CD4-positive, alpha-beta memory T cell (primary cell): ENCODE measurements around the gene PCGF6. TPM values are rescaled to one million over a fixed set of nuclear protein-coding genes. Genes with fewer than 3 reads are reported as not detected.
A peak's percentile ranks its signal among the peaks of the same experiment; 100 is the strongest.

Source experiments
- CTCF ChIA-PET: fragments of 350-600 bp; sonication (Branson Sonifier 250); formaldehyde crosslinking; loops from one replicate; lab custom pipeline; 2021; ENCODE audit warnings: inconsistent platforms; ENCODE audit not compliant: partially characterized antibody; lab: Charles Lee
- POLR2A ChIA-PET: fragments of 350-600 bp; sonication (Branson Sonifier 250); formaldehyde crosslinking; loops from one replicate; lab custom pipeline; 2021; ENCODE audit not compliant: partially characterized antibody; lab: Charles Lee
- DNase-seq, 5 donors: peaks; one replicate each; pipeline versions ENCODE4 v3.0.0 to v3.0.0-alpha.2; 2020 to 2022; ENCODE audit warnings: mixed read lengths in 1 of 5
- H3K27ac ChIP-seq: one replicate; pipeline ENCODE4 v1.7.0; 2013; ENCODE audit warnings: low read depth, low read length
- H3K27me3 ChIP-seq: 2 replicates; pipeline ENCODE4 v1.7.0; 2013; ENCODE audit warnings: mild to moderate bottlenecking, low read length, moderate library complexity; ENCODE audit not compliant: insufficient read depth
- H3K36me3 ChIP-seq: 2 replicates; pipeline ENCODE4 v1.7.0; 2013; ENCODE audit warnings: mild to moderate bottlenecking, low read length, moderate library complexity; ENCODE audit not compliant: insufficient read depth
- H3K4me1 ChIP-seq: 2 replicates; pipeline ENCODE4 v1.7.0; 2013; ENCODE audit warnings: mild to moderate bottlenecking, low read length, moderate library complexity; ENCODE audit not compliant: insufficient read depth
- H3K4me3 ChIP-seq, 2 donors: one replicate each; pipeline ENCODE4 v1.7.0; 2013; ENCODE audit warnings: low read length in 2 of 2, mild to moderate bottlenecking in 1 of 2
- H3K9me3 ChIP-seq, 2 donors: one replicate each; pipeline ENCODE4 v1.7.0; 2013; ENCODE audit warnings: low read length in 2 of 2, control low read depth in 1 of 2; ENCODE audit not compliant: control insufficient read depth in 1 of 2
- H3K27ac Mint-ChIP-seq, 7 donors: one replicate each; pipeline ENCODE4 v1.8.0; 2020 to 2021; ENCODE audit warnings: mixed read lengths in 7 of 7, mild to moderate bottlenecking in 6 of 7, inconsistent platforms in 3 of 7, moderate library complexity in 3 of 7
- H3K27me3 Mint-ChIP-seq, 2 donors: one replicate each; pipeline ENCODE4 v1.8.0; 2020 to 2021; ENCODE audit warnings: mixed read lengths in 2 of 2
- H3K36me3 Mint-ChIP-seq, 2 donors: one replicate each; pipeline ENCODE4 v1.8.0; 2020 to 2021; ENCODE audit warnings: mixed read lengths in 2 of 2, inconsistent platforms in 1 of 2, mild to moderate bottlenecking in 1 of 2
- H3K4me1 Mint-ChIP-seq, 4 donors: one replicate each; pipeline ENCODE4 v1.8.0; 2020 to 2021; ENCODE audit warnings: mixed read lengths in 4 of 4, mild to moderate bottlenecking in 1 of 4
- H3K4me3 Mint-ChIP-seq, 8 donors: one replicate each; pipeline ENCODE4 v1.8.0; 2020 to 2021; ENCODE audit warnings: mixed read lengths in 8 of 8, mild to moderate bottlenecking in 7 of 8, moderate library complexity in 6 of 8, inconsistent platforms in 3 of 8
- H3K9me3 Mint-ChIP-seq, 8 donors: one replicate each; pipeline ENCODE4 v1.8.0; 2020 to 2021; ENCODE audit warnings: mixed read lengths in 8 of 8, mild to moderate bottlenecking in 5 of 8, inconsistent platforms in 3 of 8, moderate library complexity in 1 of 8
- intact Hi-C: fragments of 100-400 bp; cut with micrococcal nuclease; formaldehyde crosslinking; loops from one replicate; pipeline ENCODE4 v1.15.1; 2023
- polyA plus RNA-seq, 2 donors: library from polyadenylated mRNA; unstranded; fragments of 300-500 nt; fragmentation: Illumina TruSeq; gene quantifications; one replicate each; pipeline ENCODE4 v1.2.3, GENCODE V29; 2021
- total RNA-seq, 2 experiments: library from RNA; stranded (reverse); gene quantifications; one replicate each; pipeline ENCODE4 v1.2.3, GENCODE V29; 2021

Gene PCGF6
- total and polyA plus RNA-seq, 4 experiments from 2014 or later: 6.4 to 11.2 (median 8.8) TPM

DNA sequence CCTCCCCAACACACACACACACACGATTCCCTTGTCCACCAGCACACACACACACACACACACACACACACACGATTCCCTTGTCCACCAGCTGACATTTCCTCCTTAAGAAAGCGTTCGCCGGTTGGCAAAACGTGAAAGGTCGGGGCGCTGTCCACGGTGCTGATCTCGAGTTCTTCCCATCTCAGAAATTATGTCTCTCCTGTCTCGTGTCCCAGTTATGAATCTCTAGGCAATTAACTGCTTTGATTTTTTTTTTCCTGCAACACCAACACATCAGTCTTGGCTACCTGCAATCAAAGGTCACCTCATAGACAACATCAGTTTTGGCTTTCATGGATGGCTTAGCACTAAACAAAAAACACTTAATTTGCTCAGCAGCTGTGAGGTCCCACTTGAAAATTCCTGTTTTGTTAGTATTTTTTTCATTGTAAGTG lies 72.1 kb downstream of the PCGF6 start:
- intact Hi-C loops: no loop called here

GRCh38 chr10:103278537-103278823 lies 72.5 kb downstream of the PCGF6 start:
- ChIA-PET CTCF (no interaction called here), POLR2A (no interaction called here)
- peaks cover 21 to 50% of the 10 kb centered on the region in 2 donors for H3K27me3 Mint-ChIP-seq
- peak overlapping the region in 4 of 8 donors; percentile 61 to 80 (median 67) for H3K4me3 Mint-ChIP-seq
- H3K4me3 ChIP-seq: no peak overlapping the region
- H3K27ac ChIP-seq: no peak overlapping the region
- H3K4me1 Mint-ChIP-seq: peaks cover 3 to 21% (median 6%) of the 10 kb centered on the region in 4 donors
- no peaks in the 10 kb centered on the region for H3K36me3 ChIP-seq
- H3K27ac Mint-ChIP-seq: no peak overlapping the region
- no peaks in the 10 kb centered on the region for H3K9me3 ChIP-seq
- H3K9me3 Mint-ChIP-seq: peaks cover 0 to 10% (median 7%) of the 10 kb centered on the region in 8 donors
- H3K27me3 ChIP-seq: peaks cover 37% of the 10 kb centered on the region
- intact Hi-C loops: no loop called here
- H3K36me3 Mint-ChIP-seq: peaks cover 0 to 9% of the 10 kb centered on the region in 2 donors
- peaks cover 22% of the 10 kb centered on the region for H3K4me1 ChIP-seq
- no peak for DNase-seq

More for the DNA sequence above, 72.1 kb downstream of the PCGF6 start:
- peak overlapping the region; percentile 29 to 80 (median 64) for H3K4me3 Mint-ChIP-seq
- peak in 4 of 5 donors; percentile 20 to 33 (median 26) for DNase-seq
- H3K27me3 ChIP-seq: peaks cover 37% of the 10 kb centered on the region
- no peaks in the 10 kb centered on the region for H3K9me3 ChIP-seq
- H3K4me3 ChIP-seq: no peak overlapping the region
- H3K4me1 Mint-ChIP-seq: peaks cover 3 to 21% (median 6%) of the 10 kb centered on the region in 4 donors
- peaks cover 21 to 47% of the 10 kb centered on the region in 2 donors for H3K27me3 Mint-ChIP-seq
- no peak overlapping the region for H3K27ac Mint-ChIP-seq
- H3K4me1 ChIP-seq: peaks cover 22% of the 10 kb centered on the region
- POLR2A ChIA-PET: no interaction called here
- H3K9me3 Mint-ChIP-seq: peaks cover 0 to 10% (median 7%) of the 10 kb centered on the region in 8 donors
- CTCF ChIA-PET: no interaction called here
- peaks cover 0 to 9% of the 10 kb centered on the region in 2 donors for H3K36me3 Mint-ChIP-seq
- H3K27ac ChIP-seq: no peak overlapping the region
- no peaks in the 10 kb centered on the region for H3K36me3 ChIP-seq

DNA sequence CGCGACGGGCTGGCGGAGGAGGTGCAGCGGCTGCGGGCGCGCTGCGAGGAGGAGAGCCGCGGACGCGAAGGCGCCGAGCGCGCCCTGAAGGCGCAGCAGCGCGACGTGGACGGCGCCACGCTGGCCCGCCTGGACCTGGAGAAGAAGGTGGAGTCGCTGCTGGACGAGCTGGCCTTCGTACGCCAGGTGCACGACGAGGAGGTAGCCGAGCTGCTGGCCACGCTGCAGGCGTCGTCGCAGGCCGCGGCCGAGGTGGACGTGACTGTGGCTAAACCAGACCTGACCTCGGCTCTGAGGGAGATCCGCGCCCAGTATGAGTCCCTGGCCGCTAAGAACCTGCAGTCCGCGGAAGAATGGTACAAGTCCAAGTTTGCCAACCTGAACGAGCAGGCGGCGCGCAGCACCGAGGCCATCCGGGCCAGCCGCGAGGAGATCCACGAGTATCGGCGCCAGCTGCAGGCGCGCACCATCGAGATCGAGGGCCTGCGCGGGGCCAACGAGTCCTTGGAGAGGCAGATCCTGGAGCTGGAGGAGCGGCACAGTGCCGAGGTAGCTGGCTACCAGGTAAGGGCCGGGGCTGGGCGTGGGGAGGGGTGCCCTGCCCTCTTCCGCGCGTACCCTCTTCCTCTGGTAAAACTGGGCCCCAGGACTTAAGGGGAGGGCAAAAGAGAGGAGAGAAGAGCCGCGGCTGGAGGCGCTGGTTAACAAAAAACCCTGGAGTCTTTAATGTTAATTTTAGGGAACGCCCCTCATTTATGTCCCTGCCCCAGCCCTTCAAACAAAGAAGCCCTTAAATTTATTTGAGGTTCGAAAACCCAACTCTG lies 73.0 kb downstream of the PCGF6 start:
- ChIA-PET POLR2A (no interaction called here), CTCF (no interaction called here)
- H3K4me1 Mint-ChIP-seq: peaks cover 3 to 21% (median 6%) of the 10 kb centered on the region in 4 donors
- H3K4me3 ChIP-seq: no peak overlapping the region
- DNase-seq: no peak
- no peaks in the 10 kb centered on the region for H3K36me3 ChIP-seq
- peak overlapping the region in 1 of 8 donors; percentile 69 for H3K4me3 Mint-ChIP-seq
- intact Hi-C loops: no loop called here
- peaks cover 37% of the 10 kb centered on the region for H3K27me3 ChIP-seq
- no peak overlapping the region for H3K27ac Mint-ChIP-seq
- H3K27ac ChIP-seq: no peak overlapping the region
- H3K27me3 Mint-ChIP-seq: peaks cover 19 to 49% of the 10 kb centered on the region in 2 donors
- H3K9me3 Mint-ChIP-seq: peaks cover 0 to 10% (median 7%) of the 10 kb centered on the region in 8 donors
- no peaks in the 10 kb centered on the region for H3K9me3 ChIP-seq
- H3K4me1 ChIP-seq: peaks cover 22% of the 10 kb centered on the region
- H3K36me3 Mint-ChIP-seq: peaks cover 0 to 9% of the 10 kb centered on the region in 2 donors

GRCh38 chr10:103276896-103277712 lies 73.8 kb downstream of the PCGF6 start, which contains the start of gene INA:
Gene INA (plus strand): TSS chr10:103277138. CDS start chr10:103277212, 74 bp downstream.
- DNase-seq: peak in 1 of 5 donors; percentile 41
- Mint-ChIP-seq H3K4me1 (peaks cover 3 to 21% (median 6%) of the 10 kb centered on the region in 4 donors), H3K9me3 (peaks cover 0 to 10% (median 7%) of the 10 kb centered on the region in 8 donors), H3K4me3 (peak within 1 kb of the TSS; percentile 44 to 78 (median 66)), H3K27me3 (peaks cover 19 to 45% of the 10 kb centered on the region in 2 donors), H3K36me3 (peaks cover 0 to 9% of the 10 kb centered on the region in 2 donors), H3K27ac (no peak within 1 kb of the TSS)
- Histone ChIP-seq H3K4me1 (peaks cover 22% of the 10 kb centered on the region), H3K36me3 (no peaks in the 10 kb centered on the region), H3K4me3 (no peak within 1 kb of the TSS), H3K9me3 (no peaks in the 10 kb centered on the region), H3K27ac (no peak within 1 kb of the TSS), H3K27me3 (peaks cover 34% of the 10 kb centered on the region)
- POLR2A ChIA-PET: no interaction called here
- CTCF ChIA-PET: interaction anchor here (1.1 kb wide), 1 partner anchor 33 kb away, joined by 3 read pairs; no protein-coding TSS in a partner anchor
- intact Hi-C loops: no loop called here

DNA sequence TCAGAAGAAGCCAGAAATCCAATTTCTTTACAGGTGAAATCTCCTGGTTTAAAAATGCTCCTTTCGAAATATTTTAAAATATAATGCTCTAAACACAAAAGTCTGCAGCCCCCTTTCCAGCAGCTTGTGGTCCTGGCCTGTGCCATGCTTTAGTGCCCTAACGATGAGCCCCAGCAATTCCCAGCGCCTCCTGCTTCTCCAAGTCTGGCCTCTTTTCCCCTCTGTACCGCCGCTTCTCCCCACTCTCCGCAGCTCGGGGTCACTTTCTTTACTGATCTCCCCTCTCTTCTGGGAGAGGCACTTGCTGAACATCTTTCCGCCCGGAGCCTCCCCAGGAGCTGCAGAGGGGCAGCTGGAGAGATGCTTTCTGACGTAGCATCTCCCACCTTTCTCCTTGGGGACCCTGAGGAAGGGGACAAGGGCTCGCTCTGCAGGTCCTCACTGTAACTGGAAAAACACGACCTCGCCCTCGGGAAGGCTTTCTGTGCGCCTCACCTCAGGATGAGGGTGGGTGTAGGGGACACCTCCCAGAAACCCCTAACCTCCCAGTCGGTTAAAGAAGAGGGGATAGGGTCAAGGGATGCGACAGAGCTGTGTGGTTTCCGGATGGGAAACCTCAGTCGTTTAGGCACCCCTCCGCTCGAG lies 74.6 kb downstream of the PCGF6 start:
- no peak overlapping the region for H3K4me3 ChIP-seq
- H3K36me3 ChIP-seq: no peaks in the 10 kb centered on the region
- Mint-ChIP-seq H3K36me3 (peaks cover 0 to 9% of the 10 kb centered on the region in 2 donors), H3K4me1 (peaks cover 3 to 17% (median 6%) of the 10 kb centered on the region in 4 donors), H3K27me3 (peaks cover 18 to 44% of the 10 kb centered on the region in 2 donors), H3K4me3 (peak overlapping the region in 4 of 8 donors; percentile 20 to 68 (median 53)), H3K9me3 (peaks cover 0 to 10% (median 7%) of the 10 kb centered on the region in 8 donors), H3K27ac (no peak overlapping the region)
- no peak overlapping the region for H3K27ac ChIP-seq
- DNase-seq: no peak
- intact Hi-C loops: no loop called here
- H3K9me3 ChIP-seq: no peaks in the 10 kb centered on the region
- peaks cover 31% of the 10 kb centered on the region for H3K27me3 ChIP-seq
- CTCF ChIA-PET: interaction anchor here (0.6 to 1.1 kb wide), 2 partner anchors 32 to 207 kb away, joined by 3 read pairs; no protein-coding TSS in a partner anchor
- H3K4me1 ChIP-seq: peaks cover 17% of the 10 kb centered on the region
- POLR2A ChIA-PET: no interaction called here

GRCh38 chr10:103273041-103273441 lies 77.9 kb downstream of the PCGF6 start:
- H3K36me3 Mint-ChIP-seq: peaks cover 0 to 4% of the 10 kb centered on the region in 2 donors
- no peak overlapping the region for H3K4me3 ChIP-seq
- peaks cover 0 to 11% (median 0%) of the 10 kb centered on the region in 4 donors for H3K4me1 Mint-ChIP-seq
- ChIA-PET CTCF (no interaction called here), POLR2A (no interaction called here)
- no peaks in the 10 kb centered on the region for H3K9me3 ChIP-seq
- no peaks in the 10 kb centered on the region for H3K36me3 ChIP-seq
- no peak overlapping the region for H3K27ac ChIP-seq
- peaks cover 7% of the 10 kb centered on the region for H3K27me3 ChIP-seq
- intact Hi-C loops: no loop called here
- peaks cover 9 to 25% of the 10 kb centered on the region in 2 donors for H3K27me3 Mint-ChIP-seq
- no peak overlapping the region for H3K4me3 Mint-ChIP-seq
- no peak overlapping the region for H3K27ac Mint-ChIP-seq
- H3K9me3 Mint-ChIP-seq: peaks cover 0 to 2% (median 0%) of the 10 kb centered on the region in 8 donors
- DNase-seq: no peak
- H3K4me1 ChIP-seq: peaks cover 17% of the 10 kb centered on the region
